ENCODE measurements around the gene RECQL5. TPM values are rescaled to one million over a fixed set of nuclear protein-coding genes. Genes with fewer than 3 reads are reported as not detected.
A peak's percentile ranks its signal among the peaks of the same experiment; 100 is the strongest.

RECQL5 gene
- total and polyA plus RNA-seq, 7 donors = 5.1 to 30.1 (median 11.1) TPM

DNA sequence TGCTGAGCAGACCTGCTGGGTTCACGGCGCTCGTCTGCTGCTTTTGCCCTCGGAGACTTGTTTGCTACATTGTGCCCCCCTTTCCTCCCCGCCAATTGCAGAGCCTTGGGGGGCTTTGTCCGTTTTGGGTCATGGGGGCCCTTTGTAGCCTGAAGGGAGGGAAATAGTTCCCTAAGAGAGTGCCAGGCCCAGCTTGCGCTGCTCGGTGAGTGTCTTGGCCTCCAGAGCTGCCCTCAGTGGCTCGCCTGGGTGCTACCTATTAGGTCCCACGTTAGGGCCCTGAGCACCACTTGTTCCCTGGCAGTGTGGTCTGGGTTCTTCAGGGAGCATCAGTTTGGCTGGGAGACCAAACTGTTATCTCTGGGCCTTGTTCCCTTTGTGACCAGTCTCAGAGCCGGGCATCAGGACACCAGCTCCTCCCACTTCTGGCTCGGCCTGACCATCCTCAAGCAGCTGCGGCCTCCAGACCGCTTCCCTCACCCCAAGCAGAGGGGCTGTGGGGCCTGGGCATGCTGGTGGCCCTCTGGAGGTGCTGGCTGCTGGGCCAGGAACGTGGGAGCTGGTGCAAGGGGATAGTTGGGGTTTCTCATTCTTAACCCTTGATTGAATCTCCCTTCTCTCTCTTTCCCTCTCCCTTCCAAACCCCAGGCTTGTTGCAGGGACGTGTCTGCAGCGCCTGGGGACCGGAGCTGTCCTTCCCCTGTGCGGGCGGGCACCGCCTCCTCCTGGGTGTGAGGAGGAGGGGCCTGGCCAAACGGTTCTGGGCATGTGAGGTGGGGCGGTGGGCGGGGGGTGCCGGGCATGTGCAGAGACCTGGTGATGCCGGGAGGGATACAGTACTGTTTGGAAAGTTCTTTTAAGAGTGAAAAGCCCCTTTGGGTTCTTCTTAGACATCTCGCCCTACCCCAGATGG, 38.3 kb upstream of the RECQL5 start:
- no peak for DNase-seq
- no peaks in the 10 kb centered on the region for H3K9me3 ChIP-seq
- H3K4me3 ChIP-seq = no peak overlapping the region
- H3K27ac ChIP-seq = no peak overlapping the region
- 82 to 88% methylated on average over 27 of the region's 27 CpGs for WGBS, 2 donors
- H3K36me3 ChIP-seq = peaks cover 37 to 85% (median 67%) of the 10 kb centered on the region in 4 donors
- H3K27me3 ChIP-seq = no peaks in the 10 kb centered on the region
- intact Hi-C loops (cut with DNase I) = no loop called here
- H3K4me1 ChIP-seq = peaks cover 0 to 19% (median 12%) of the 10 kb centered on the region in 4 donors
- no peak for TF ChIP-seq POLR2A (IDR thresholded peaks at IDR 0.05)
- no peak for TF ChIP-seq POLR2AphosphoS5 (IDR thresholded peaks at IDR 0.05)
- TF ChIP-seq, protein P1, sequence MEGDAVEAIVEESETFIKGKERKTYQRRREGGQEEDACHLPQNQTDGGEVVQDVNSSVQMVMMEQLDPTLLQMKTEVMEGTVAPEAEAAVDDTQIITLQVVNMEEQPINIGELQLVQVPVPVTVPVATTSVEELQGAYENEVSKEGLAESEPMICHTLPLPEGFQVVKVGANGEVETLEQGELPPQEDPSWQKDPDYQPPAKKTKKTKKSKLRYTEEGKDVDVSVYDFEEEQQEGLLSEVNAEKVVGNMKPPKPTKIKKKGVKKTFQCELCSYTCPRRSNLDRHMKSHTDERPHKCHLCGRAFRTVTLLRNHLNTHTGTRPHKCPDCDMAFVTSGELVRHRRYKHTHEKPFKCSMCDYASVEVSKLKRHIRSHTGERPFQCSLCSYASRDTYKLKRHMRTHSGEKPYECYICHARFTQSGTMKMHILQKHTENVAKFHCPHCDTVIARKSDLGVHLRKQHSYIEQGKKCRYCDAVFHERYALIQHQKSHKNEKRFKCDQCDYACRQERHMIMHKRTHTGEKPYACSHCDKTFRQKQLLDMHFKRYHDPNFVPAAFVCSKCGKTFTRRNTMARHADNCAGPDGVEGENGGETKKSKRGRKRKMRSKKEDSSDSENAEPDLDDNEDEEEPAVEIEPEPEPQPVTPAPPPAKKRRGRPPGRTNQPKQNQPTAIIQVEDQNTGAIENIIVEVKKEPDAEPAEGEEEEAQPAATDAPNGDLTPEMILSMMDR (IDR thresholded peaks at IDR 0.05) = no peak
- no peak for TF ChIP-seq EP300 (IDR thresholded peaks at IDR 0.05)

DNA sequence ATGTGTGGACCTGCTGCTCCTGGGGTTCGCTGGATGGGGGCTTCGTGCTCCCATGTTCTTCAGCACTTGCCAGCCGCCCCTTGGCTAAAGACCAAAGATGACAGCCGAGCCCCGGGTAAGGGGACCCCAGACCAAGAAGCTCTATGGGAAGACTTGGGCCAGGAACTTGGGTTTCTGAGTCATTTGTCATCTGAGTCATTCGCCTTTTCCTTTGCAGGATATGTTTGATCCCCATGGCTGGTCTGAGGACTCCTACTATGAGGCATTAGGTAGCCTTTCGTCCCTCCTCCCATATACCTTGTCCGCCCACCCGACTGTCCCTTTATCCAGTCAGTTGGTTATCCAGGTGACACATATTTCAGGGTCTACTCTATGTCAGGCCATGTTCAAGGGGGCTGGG, 36.6 kb upstream of the RECQL5 start:
- Histone ChIP-seq H3K27me3 (no peaks in the 10 kb centered on the region), H3K9me3 (no peaks in the 10 kb centered on the region), H3K4me3 (no peak overlapping the region), H3K4me1 (peaks cover 0 to 36% (median 27%) of the 10 kb centered on the region in 4 donors), H3K36me3 (peaks cover 37 to 87% (median 69%) of the 10 kb centered on the region in 4 donors), H3K27ac (no peak overlapping the region)
- intact Hi-C loops (cut with DNase I) = no loop called here
- 96 to 97% methylated on average over 9 of the region's 9 CpGs for WGBS, 2 donors
- TF ChIP-seq POLR2A (IDR thresholded peaks at IDR 0.05) (no peak), POLR2AphosphoS5 (IDR thresholded peaks at IDR 0.05) (no peak), EP300 (IDR thresholded peaks at IDR 0.05) (no peak)
- TF ChIP-seq, protein P1 (IDR thresholded peaks at IDR 0.05) = no peak
- no peak for DNase-seq

DNA sequence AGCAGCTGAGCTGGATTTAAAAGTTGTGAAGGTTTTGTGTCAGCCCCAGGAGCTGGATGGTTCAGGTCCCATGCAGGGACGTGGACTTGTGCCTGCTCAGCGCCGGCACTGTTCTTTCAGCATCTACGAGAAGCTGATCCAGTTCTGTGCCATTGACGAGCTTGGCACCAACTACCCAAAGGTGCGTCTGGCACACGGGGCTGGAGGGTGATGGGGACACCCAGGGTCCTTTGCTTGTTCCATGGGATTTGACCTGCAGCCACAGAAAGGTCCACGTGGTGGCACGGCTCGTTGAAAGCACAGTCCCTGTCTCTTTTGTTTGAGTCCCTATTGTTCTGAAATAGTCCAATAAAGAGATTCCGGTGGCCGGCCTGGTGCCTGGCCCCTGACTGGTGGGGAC, 36.2 kb upstream of the RECQL5 start:
- Histone ChIP-seq H3K4me3 (no peak overlapping the region), H3K27ac (peak overlapping the region in 1 of 4 donors; percentile 18)
- no peak for TF ChIP-seq EP300 (IDR thresholded peaks at IDR 0.05)
- TF ChIP-seq POLR2AphosphoS5 (IDR thresholded peaks at IDR 0.05) = no peak
- TF ChIP-seq, protein P1 (IDR thresholded peaks at IDR 0.05) = no peak
- TF ChIP-seq POLR2A (IDR thresholded peaks at IDR 0.05) = no peak

DNA sequence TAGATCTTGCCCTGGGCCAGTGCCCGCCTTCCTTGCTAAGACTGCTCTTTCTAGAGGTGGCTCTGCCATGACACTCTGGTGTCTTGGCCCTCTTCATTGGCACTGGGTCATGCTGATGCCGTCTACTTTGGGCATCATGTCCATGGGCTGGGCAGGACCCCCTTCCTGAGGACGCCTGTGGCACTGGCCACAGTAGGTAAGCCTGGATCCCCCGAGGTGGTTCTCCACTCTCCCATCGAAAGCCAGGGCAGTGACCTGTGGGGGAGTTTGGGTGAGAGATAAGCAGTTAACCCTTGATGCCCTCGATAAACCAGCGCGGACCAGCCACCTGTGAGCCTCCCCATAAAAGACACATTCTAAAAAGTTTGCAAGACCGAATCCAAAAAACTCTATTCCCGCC, 34.3 kb upstream of the RECQL5 start:
- Histone ChIP-seq H3K27ac (peak overlapping the region; percentile 76 to 90 (median 82)), H3K4me1 (peaks cover 0 to 43% (median 39%) of the 10 kb centered on the region in 4 donors), H3K9me3 (no peaks in the 10 kb centered on the region), H3K4me3 (no peak overlapping the region), H3K36me3 (peaks cover 32 to 64% (median 49%) of the 10 kb centered on the region in 4 donors), H3K27me3 (no peaks in the 10 kb centered on the region)
- intact Hi-C loops (cut with DNase I) = no loop called here
- no peak for TF ChIP-seq POLR2AphosphoS5 (IDR thresholded peaks at IDR 0.05)
- TF ChIP-seq POLR2A (IDR thresholded peaks at IDR 0.05) = no peak
- TF ChIP-seq, protein P1 (IDR thresholded peaks at IDR 0.05) = no peak
- no peak for TF ChIP-seq EP300 (IDR thresholded peaks at IDR 0.05)
- 95 to 96% methylated on average over 10 of the region's 10 CpGs for WGBS, 2 donors
- no peak for DNase-seq

More for the DNA sequence above, 36.2 kb upstream of the RECQL5 start:
- WGBS, 2 donors = 95 to 97% methylated on average over 12 of the region's 12 CpGs
- peaks cover 37 to 83% (median 67%) of the 10 kb centered on the region in 4 donors for H3K36me3 ChIP-seq
- H3K9me3 ChIP-seq = no peaks in the 10 kb centered on the region
- DNase-seq = no peak
- H3K27me3 ChIP-seq = no peaks in the 10 kb centered on the region
- peaks cover 0 to 37% (median 27%) of the 10 kb centered on the region in 4 donors for H3K4me1 ChIP-seq
- intact Hi-C loops (cut with DNase I) = no loop called here

All from sigmoid colon (tissue), 7 donors.